ENCODE data around the gene CALR.

- TF ChIP-seq, protein P1, sequence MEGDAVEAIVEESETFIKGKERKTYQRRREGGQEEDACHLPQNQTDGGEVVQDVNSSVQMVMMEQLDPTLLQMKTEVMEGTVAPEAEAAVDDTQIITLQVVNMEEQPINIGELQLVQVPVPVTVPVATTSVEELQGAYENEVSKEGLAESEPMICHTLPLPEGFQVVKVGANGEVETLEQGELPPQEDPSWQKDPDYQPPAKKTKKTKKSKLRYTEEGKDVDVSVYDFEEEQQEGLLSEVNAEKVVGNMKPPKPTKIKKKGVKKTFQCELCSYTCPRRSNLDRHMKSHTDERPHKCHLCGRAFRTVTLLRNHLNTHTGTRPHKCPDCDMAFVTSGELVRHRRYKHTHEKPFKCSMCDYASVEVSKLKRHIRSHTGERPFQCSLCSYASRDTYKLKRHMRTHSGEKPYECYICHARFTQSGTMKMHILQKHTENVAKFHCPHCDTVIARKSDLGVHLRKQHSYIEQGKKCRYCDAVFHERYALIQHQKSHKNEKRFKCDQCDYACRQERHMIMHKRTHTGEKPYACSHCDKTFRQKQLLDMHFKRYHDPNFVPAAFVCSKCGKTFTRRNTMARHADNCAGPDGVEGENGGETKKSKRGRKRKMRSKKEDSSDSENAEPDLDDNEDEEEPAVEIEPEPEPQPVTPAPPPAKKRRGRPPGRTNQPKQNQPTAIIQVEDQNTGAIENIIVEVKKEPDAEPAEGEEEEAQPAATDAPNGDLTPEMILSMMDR (IDR thresholded peaks at IDR 0.05) = no peak
- TF ChIP-seq POLR2AphosphoS5 (IDR thresholded peaks at IDR 0.05) (no peak), EP300 (IDR thresholded peaks at IDR 0.05) (no peak), POLR2A (IDR thresholded peaks at IDR 0.05) (no peak)
Measured at GRCh38 chr19:12953799-12954611, 15.6 kb downstream of the CALR start.
